Peyer's patch (tissue), 4 donors: ENCODE results near the gene MAPK8IP1.

Experiments used
- CTCF ChIP-seq, 6 experiments: fragments of 450-650 bp in 4 of 6; fragments of 200-600 bp in 2 of 6; sonication (generic) in 1 of 6; IDR thresholded peaks; one replicate each; pipeline ENCODE4 v1.5.1; 2017 to 2019; ENCODE audit warnings: antibody characterized with exemption in 6 of 6, mild to moderate bottlenecking in 3 of 6, moderate library complexity in 1 of 6
- POLR2A ChIP-seq, 2 donors: fragments of 450-650 bp; IDR thresholded peaks; one replicate each; pipeline ENCODE4 v1.5.1; 2017; ENCODE audit warnings: antibody characterized with exemption in 2 of 2, mild to moderate bottlenecking in 2 of 2, moderate library complexity in 2 of 2

GRCh38 chr11:45924927-45925326 lies 39.5 kb downstream of the MAPK8IP1 start:
- TF ChIP-seq CTCF (IDR thresholded peaks at IDR 0.05) (no peak), POLR2A (IDR thresholded peaks at IDR 0.05) (no peak)
